NCI-H774 (cell line): ENCODE results near the gene TRIOBP.

Source experiments
- DNase-seq: peaks from one replicate; lab custom pipeline; 2025; lab: John Stamatoyannopoulos, UW

The TRIOBP gene

DNA sequence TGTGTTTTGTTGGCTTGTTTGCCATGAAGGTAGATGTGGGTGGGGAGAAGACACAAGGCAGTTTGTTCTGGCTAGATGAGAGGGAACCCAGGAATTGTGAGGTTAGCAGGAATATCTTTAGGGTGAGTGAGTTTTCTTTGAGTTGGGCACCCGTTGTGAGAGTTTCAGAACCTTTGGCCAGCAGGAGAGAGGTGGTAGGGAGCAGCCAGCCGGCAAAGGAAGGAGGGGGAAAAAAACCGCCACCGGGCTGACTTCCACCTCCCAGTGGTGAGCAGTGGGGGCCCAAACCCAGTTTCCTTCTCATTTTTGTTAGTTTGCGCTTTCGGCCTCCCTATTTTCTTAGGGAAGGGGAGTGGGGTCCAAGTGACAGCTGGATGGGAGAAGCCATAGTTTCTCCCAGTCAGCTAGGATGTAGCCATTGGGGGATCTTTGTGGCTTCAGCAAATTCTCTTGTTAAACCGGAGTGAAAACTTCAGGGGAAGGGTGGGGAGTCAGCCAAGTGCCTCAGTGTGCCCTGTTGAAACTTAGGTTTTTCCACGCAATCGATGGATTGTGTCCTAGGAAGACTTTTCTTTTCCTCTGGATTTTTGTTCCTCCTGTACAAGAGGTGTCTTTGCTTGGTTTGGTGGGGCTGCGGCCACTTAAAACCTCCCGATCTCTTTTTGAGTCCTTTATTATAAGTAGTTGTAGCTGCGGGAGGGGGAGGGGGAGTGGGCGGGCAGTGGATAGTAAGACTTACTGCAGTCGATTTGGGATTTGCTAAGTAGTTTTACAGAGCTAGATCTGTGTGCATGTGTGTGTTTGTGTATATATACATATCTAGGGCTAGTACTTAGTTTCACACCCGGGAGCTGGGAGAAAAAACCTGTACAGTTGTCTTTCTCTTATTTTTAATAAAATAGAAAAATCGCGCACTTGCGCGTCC, 109.8 kb downstream of the TRIOBP start:
- DNase-seq = no peak

DNA sequence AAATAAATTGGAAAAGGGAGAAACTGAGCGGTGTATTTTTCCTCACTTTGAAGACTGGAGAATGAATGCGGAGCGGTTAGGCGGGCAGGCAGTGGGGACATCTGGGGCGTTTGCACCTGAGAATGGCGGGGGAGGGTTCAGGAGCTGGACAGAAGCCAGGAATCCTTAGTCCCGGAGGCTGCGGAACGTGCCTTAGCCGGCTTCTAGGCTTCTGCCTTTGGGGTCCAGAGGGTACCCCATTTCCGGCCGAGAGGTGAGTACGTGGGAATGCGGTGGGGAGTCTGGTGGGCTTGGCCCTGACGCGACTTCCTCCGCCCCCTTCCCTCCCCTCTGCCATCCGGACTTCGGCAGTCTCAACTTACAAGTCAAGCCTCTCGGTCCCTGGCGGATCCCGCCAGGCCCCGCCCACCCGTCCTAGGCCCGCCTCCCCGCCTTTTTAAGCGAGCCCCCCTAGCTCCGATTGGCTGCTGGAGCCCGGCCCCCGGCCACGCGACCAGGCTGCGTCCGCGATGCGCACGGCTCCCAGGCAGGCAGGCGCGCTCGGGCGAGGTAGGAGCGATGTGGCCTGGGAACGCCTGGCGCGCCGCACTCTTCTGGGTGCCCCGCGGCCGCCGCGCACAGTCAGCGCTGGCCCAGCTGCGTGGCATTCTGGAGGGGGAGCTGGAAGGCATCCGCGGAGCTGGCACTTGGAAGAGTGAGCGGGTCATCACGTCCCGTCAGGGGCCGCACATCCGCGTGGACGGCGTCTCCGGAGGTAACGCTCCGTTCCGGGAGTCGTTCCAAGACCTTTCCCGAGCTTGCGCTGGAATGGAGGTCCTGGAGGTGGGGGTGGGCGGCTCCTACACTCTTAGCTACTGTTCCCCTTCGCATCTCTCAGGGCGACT, 110.8 kb downstream of the TRIOBP start, which contains the start of gene GCAT:
Gene GCAT (plus strand): TSS at position 525 of the 884 bp plus-strand sequence. CDS start 34 bp downstream, at position 559.
- DNase-seq = peak; percentile 78

DNA sequence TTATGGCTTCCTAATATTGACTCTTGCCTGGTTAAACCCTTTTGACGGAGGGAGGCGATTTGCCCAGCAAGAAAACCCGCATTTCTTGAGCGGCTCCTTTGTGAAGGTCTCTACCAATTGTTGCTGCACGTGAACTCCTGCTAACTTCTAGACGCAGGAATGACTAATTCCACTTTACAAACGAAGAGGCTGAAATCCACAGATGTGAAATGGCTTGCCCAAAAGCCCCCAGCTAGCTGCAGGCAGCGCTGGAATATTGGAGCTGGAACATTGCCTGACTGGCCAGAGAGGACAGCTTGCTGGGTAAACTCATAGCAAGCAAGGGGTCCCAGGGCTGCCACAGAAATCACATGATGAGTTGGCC, 111.4 kb downstream of the TRIOBP start:
- no peak for DNase-seq

DNA sequence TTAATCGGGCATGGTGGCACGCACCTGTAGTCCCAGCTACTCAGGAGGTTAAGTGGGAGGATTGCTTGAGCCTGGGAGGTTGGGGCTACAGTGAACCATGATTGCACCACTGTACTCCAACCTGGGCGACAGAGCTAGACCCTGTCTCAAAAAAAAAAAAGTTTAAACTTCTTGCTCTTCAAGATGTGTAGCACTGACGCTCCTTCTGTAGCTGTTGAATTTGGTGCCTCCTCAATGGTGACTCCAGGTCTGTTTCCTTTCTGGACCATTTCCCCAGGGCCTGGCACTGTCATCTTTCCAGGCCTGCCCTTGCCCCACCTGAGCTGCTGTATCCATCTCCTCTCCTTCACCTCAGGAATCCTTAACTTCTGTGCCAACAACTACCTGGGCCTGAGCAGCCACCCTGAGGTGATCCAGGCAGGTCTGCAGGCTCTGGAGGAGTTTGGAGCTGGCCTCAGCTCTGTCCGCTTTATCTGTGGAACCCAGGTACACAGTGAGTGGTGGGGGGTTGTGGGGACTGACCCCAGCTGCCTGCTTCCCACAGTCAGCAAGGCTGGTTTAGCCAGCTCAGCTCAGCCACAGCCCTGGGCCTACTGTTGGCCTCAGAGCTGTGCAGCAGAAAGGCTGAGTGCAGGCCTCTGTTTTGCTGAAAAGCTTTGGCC, 113.0 kb downstream of the TRIOBP start:
- no peak for DNase-seq

DNA sequence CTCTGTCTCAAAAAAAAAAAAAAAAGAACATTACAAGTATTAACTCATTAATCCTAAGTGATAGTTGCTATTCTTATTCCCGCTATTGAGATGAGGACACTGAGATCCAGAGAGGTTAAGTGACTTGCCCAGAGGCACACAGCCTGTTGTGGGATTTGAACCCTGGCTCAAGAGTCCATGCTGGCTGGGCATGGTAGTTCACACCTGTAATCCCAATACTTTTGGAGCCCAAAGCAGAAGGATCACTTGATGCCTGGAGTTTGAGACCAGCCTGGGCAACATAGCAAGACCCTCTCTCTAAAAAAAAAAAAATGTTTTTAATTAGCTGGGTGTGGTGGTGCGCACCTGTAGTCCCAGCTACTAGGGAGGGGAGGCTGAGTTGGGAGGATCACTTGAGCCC, 115.0 kb downstream of the TRIOBP start:
- DNase-seq = no peak

DNA sequence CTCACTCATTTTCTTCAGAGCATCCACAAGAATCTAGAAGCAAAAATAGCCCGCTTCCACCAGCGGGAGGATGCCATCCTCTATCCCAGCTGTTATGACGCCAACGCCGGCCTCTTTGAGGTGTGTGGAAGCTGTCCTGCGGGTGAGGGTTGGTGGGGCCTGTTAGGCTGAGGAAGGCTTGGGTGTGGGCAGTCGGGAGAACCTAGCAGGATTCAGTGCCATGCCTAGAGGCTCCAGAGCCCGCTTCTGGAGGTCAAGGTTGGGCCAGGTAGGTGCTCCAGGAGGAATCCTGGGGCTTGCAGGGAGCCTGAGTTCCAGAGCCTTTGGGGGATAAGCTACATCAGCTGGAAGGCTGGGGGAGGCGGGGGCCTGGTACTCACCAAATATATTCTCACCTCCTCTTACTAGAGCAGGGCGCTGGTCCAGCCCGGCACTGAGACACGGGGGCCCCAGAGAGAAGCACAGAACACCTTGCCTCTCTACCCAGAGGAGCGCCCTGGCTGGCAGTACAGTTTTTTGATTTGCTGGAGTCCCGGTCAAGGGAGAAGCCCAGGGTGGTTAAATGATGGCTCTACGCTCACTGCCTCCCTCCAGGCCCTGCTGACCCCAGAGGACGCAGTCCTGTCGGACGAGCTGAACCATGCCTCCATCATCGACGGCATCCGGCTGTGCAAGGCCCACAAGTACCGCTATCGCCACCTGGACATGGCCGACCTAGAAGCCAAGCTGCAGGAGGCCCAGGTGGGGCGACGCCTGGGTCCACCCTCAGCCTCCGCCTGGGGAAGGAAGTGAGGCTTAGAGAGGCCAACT, 116.2 kb downstream of the TRIOBP start:
- DNase-seq = no peak

DNA sequence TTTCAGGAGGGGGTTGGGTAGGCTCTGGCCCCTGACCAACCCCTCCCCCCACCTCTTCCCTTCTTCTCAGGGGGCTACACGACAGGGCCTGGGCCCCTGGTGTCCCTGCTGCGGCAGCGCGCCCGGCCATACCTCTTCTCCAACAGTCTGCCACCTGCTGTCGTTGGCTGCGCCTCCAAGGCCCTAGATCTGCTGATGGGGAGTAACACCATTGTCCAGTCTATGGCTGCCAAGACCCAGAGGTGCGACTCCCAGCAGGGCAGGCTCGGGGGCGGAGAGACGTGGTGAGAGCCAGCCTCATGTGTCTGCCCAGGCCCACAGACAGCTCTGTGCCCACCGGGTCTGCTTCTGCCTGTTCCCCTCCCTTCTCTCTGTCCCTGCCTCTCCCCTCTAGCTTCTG, 118.7 kb downstream of the TRIOBP start:
- no peak for DNase-seq

DNA sequence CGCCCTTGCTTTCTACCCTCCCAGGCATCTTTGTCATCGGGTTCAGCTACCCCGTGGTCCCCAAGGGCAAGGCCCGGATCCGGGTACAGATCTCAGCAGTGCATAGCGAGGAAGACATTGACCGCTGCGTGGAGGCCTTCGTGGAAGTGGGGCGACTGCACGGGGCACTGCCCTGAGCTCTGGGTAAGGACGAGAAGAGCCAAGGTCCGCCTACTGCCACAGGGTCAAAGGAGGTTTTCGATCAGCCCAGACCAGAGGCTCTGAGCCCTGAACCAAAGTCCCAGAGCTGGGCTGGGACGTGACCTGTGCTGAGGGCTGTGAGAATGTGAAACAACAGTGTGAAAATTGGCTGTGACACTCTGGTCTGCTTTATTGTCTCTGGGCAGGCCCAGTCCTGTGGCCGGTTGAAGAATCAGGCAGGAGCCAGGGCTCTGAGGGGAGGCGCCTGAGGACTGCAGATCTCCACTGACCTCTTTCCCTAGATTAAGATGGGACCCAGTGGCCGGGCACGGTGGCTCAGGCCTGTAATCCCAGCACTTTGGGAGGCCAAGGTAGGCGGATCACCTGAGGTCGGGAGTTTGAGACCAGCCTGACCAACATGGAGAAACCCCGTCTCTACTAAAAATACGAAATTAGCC, 119.8 kb downstream of the TRIOBP start:
- no peak for DNase-seq

DNA sequence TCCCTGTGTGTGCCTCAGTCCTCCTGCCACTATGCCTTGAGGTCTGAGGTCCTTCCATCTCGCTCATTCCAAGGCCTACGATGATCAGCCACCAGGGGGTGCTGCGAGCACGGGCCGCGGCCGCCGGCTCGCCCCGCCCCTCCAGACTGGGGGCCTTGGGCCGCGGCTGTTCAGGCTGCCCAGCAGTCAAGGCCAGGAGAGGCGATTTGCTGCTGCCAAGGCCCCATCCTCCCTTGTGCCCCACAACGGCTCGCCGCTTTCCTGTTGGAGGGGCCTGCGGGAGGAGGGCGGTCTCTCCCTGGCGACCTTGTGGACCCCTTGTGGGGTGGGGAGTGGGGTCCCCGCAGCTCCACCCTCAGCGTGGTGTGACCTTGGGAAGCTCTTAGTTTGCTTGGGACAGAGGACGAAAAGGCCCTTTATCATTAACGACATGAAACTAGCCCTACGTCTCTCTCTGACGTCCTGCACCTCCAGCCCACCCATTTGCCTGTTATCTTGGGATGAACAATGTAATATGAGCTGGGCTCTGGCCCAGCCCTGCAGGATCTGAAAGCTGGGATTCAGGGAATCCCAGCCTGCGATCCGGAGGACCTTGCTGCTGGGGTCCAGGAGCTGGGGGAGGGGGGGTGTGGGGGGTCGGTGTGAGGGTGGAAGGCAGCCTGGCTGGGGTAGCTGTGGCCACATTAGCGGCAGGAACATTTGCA, 121.0 kb downstream of the TRIOBP start:
- DNase-seq = peak; percentile 32

DNA sequence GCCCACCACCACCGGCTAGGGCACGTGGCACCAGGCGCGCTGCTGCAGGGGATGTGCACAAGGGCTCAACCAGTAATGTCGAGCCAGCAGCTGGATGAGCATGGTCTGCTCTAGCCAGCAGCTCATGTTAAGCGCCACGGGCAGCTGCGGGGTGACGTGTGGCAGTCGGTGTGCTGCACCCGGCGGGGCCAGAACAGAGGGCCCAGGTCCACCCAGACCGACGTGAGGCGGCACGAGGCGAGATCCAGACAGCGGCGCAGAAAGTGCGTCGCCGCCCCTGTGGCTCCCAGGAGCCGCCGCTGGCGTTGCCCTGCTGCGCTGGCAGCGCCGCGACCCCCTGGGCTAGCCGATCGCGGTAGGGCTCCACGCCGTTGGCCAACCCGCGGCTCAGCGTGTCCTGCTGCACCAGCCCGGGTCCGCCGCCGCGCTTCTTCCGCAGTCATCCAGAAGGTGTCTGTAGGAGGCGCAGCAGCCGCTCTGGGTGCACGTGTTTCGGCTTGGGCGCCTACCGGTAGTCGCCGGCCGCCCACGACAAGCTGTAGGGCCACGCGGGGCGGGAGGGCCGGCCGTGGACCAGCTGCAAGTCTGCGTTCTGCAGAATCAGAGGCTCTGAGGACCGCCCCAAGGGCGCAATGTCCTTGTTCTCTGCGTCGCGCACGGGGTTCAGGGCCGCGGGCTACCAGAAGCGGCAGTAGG, 121.7 kb downstream of the TRIOBP start:
- no peak for DNase-seq

DNA sequence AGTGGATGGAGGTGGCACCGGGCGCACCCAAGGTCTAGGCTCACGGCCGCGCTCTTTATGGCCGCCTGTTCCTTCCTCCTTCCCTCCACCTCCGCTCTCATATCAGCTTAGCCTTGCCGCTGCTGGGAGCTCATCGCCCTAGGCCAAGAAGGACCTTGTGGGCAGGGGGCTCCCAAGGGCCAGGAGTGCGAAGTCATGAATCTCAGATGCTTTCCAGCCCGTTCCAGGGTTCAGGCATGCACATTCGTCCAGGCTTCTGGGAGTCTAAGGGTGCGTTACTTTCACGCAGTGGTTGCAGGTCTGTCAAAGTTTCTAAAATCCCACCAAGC, 122.2 kb downstream of the TRIOBP start:
- DNase-seq = no peak

DNA sequence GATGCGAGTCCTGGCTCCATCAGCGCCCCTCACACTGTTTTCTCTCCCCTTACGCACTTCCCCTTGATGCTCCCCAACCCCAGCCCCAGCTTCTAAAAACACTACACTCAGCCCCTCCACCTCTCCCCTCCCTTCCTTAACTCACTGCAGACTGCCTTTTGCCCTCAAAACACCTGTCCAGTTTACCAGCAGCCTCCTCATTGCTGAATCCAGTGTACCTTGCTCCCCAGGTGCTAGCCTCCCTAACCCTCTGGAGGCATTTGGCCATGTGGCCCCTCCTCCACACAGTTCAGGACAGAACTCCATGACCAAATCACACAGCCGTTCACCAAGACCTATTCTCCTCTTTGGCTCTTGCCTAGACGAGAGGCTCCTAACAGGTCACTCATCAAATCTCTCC, 123.5 kb downstream of the TRIOBP start:
- no peak for DNase-seq

DNA sequence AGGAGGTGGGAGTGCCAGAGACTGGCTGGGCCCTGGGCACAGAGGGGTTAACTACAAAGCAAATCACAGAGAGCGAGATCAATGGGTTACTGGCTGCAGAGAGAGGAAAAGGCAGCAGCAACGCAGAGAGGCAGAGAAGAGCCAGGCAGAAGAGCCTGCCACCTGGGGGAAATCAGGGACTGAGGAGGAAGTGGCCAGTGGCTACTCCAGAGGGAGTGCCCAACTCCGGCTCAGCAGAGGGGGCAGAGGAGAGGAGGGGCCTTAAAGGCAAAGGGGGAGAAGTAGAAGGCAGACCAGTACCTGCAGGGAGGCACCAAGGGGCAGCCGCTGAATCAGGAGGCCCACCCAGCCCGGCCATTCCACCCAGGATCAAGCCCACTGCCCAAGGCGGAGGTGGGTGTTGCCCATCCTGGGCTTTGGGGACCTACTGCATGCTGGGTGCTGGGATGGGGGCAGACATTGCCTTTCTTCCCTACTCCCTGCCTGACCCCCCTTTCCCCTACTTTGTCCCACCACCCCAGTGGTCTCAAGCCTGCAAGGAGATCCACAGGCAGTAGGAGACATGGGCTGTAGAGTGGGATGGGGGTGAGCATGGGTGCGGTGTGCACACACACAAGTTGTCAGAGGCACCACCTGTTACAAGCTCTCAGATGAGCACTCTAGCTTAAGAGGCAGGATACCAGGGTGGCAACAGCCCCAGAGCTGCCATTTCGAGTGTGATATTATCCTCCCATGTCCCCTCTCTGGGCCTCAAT, 125.4 kb downstream of the TRIOBP start:
- DNase-seq = no peak

DNA sequence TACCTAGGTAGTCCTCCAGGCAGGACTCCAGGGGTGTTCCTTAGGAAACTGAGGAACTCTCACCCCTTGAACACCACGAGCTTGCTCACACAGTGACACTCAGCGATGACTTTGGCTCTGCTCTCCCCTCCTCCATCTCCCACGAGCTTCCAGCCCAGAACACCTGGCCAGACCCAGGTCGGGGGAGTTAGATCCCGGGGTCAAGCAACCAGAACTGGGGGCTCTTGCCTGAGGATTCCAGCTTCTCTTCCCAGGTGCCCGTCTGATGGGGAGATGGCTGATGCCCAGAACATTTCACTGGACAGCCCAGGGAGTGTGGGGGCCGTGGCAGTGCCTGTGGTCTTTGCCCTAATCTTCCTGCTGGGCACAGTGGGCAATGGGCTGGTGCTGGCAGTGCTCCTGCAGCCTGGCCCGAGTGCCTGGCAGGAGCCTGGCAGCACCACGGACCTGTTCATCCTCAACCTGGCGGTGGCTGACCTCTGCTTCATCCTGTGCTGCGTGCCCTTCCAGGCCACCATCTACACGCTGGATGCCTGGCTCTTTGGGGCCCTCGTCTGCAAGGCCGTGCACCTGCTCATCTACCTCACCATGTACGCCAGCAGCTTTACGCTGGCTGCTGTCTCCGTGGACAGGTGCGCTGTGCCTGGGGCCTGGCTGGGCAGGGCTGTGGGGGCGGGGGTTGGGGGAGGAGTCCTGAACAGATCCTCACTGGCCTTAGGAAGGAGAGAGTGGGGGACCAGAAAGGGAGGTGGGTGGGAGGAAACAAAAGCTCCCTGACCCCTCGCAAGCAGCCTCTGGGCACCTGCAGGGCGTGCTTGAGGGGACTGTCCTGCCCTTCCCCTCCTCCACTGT, 126.5 kb downstream of the TRIOBP start, which contains the start of gene GALR3:
Gene GALR3 (plus strand): TSS at position 249 of the 852 bp plus-strand sequence. CDS start 25 bp downstream, at position 274.
- peak; percentile 69 for DNase-seq

DNA sequence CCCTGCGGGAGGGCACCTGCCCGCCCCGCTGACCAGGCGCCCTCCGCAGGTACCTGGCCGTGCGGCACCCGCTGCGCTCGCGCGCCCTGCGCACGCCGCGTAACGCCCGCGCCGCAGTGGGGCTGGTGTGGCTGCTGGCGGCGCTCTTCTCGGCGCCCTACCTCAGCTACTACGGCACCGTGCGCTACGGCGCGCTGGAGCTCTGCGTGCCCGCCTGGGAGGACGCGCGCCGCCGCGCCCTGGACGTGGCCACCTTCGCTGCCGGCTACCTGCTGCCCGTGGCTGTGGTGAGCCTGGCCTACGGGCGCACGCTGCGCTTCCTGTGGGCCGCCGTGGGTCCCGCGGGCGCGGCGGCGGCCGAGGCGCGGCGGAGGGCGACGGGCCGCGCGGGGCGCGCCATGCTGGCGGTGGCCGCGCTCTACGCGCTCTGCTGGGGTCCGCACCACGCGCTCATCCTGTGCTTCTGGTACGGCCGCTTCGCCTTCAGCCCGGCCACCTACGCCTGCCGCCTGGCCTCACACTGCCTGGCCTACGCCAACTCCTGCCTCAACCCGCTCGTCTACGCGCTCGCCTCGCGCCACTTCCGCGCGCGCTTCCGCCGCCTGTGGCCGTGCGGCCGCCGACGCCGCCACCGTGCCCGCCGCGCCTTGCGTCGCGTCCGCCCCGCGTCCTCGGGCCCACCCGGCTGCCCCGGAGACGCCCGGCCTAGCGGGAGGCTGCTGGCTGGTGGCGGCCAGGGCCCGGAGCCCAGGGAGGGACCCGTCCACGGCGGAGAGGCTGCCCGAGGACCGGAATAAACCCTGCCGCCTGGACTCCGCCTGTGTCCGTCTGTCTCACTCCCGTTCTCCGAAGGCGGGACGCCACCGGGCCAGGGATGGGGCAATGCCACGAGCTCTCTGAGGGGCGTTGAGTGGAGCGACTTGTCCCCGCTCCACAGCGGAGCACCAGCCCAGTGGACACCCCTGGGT, 128.1 kb downstream of the TRIOBP start:
- DNase-seq = no peak
